KMS-11 (cell line): Measurements from ENCODE around the gene PHACTR1.
"Not testable (repeated sequence)": the region's sequence is repeated elsewhere in the genome, so short reads cannot be mapped to it uniquely, and the experiment has no call there.

Experiments
- H2AFZ ChIP-seq: fragments of 200-600 bp; sonication (generic); 2 replicates; pipeline ENCODE4 v1.6.1; 2016; ENCODE audit warnings: antibody characterized with exemption, mixed run types, low read depth
- H3K27ac ChIP-seq: fragments of 200-600 bp; sonication (generic); 2 replicates; pipeline ENCODE4 v1.6.1; 2016; ENCODE audit warnings: mild to moderate bottlenecking, mixed run types
- H3K27me3 ChIP-seq: fragments of 200-600 bp; sonication (generic); 2 replicates; pipeline ENCODE4 v1.6.1; 2017; ENCODE audit warnings: mild to moderate bottlenecking, low read depth, mixed run types, moderate library complexity; ENCODE audit not compliant: insufficient read depth
- H3K36me3 ChIP-seq: fragments of 200-600 bp; sonication (generic); 2 replicates; pipeline ENCODE4 v1.6.1; 2017; ENCODE audit warnings: mild to moderate bottlenecking, mixed run types; ENCODE audit not compliant: insufficient read depth
- H3K4me1 ChIP-seq: fragments of 200-600 bp; sonication (generic); 2 replicates; pipeline ENCODE4 v1.6.1; 2016; ENCODE audit warnings: mild to moderate bottlenecking, low read depth, mixed run types; ENCODE audit not compliant: poor library complexity, severe bottlenecking
- H3K4me2 ChIP-seq: fragments of 200-600 bp; sonication (generic); 2 replicates; pipeline ENCODE4 v1.7.0; 2016; ENCODE audit warnings: mild to moderate bottlenecking, mixed run types
- H3K4me3 ChIP-seq: fragments of 200-600 bp; sonication (generic); IDR thresholded peaks from 2 replicates; pipeline ENCODE4 v1.6.1; 2017; ENCODE audit warnings: low read depth, low read length, mixed read lengths; ENCODE audit not compliant: insufficient read depth
- H3K79me2 ChIP-seq: fragments of 200-600 bp; sonication (generic); 2 replicates; pipeline ENCODE4 v1.6.1; 2016; ENCODE audit warnings: low read depth, mixed run types; ENCODE audit not compliant: insufficient read depth
- H3K9ac ChIP-seq: fragments of 200-600 bp; sonication (generic); 2 replicates; pipeline ENCODE4 v1.6.1; 2016; ENCODE audit warnings: mild to moderate bottlenecking, mixed run types
- H4K20me1 ChIP-seq: fragments of 200-600 bp; sonication (generic); 2 replicates; pipeline ENCODE4 v1.6.1; 2016; ENCODE audit warnings: mild to moderate bottlenecking, mixed run types; ENCODE audit not compliant: insufficient read depth
- CTCF ChIP-seq: fragments of 200-600 bp; sonication (generic); conservative IDR thresholded peaks from 2 replicates; pipeline ENCODE4 v1.6.1; 2017; ENCODE audit warnings: low read depth, mild to moderate bottlenecking, antibody characterized with exemption, low read length, moderate library complexity, mixed read lengths

PHACTR1 gene

DNA sequence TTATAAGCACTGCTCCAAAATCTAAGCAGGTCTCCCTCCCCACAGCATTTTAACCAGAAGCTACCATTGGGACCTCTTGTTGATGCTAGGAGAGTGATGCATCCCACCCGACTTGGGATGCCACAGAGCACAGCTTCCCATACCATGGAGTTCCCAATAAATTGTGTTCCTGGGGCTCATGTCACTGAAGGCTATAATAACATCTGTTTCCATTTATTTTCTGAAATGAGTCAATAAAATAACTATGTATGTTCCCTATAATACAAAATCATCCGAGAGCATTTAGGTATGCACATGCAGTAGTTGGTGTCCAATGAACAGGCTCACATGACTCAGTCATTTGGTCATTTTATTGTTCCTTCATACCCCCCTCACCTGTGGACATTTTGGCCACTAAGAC, 407.6 kb downstream of the PHACTR1 start:
- no peak for TF ChIP-seq CTCF
- H3K4me3 ChIP-seq, result no peak overlapping the region
- H3K27ac ChIP-seq, result no peak overlapping the region
- no peaks in the 10 kb centered on the region for H4K20me1 ChIP-seq
- no peak overlapping the region for H2AFZ ChIP-seq
- no peaks in the 10 kb centered on the region for H3K79me2 ChIP-seq
- H3K4me1 ChIP-seq, result no peaks in the 10 kb centered on the region
- H3K4me2 ChIP-seq, result no peak overlapping the region
- H3K36me3 ChIP-seq, result no peaks in the 10 kb centered on the region
- H3K9ac ChIP-seq, result no peak overlapping the region
- H3K27me3 ChIP-seq, result no peaks in the 10 kb centered on the region

GRCh38 chr6:13125841-13126240, 409.3 kb downstream of the PHACTR1 start:
- Histone ChIP-seq H4K20me1 (no peaks in the 10 kb centered on the region), H2AFZ (no peak overlapping the region), H3K9ac (no peak overlapping the region), H3K36me3 (no peaks in the 10 kb centered on the region), H3K79me2 (no peaks in the 10 kb centered on the region), H3K4me3 (no peak overlapping the region), H3K27ac (no peak overlapping the region), H3K27me3 (no peaks in the 10 kb centered on the region), H3K4me2 (no peak overlapping the region), H3K4me1 (no peaks in the 10 kb centered on the region)
- TF ChIP-seq CTCF, result no peak

DNA sequence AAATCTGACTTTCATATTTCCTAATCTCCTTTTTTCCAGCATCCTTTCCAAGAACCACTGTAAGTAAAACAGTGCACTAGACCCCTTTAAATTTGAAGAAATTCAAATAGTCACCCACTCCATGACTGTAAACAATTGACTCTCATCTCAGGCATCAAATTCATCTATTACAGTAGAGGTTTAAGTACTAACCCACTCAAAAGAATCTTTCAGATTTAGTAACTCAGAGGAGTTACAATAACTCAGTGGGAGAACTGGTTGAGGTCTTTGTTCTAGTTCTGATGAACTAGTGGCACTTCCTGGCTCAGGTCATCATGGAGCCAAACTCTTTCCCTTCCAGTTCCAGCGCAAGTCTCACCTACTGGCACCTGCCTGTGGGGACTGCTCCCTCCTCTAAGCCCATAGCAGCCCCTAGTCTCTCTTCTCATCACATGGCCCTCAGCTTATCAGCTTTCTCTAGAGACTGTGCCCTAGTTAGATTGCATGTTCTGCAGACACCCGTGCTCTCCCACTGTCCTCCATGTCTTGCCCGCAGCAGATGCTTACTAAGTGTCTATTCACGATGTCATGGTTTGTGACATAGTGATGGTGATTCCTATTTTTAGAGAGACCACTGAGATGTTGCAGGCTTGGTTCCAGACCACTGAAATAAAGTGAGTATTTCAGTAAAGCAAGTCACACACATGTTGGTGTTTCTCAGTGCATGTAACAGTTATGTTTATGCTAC, 415.5 kb downstream of the PHACTR1 start:
- Histone ChIP-seq H3K36me3 (no peaks in the 10 kb centered on the region), H3K9ac (no peak overlapping the region), H3K79me2 (no peaks in the 10 kb centered on the region), H3K27ac (no peak overlapping the region), H3K4me3 (no peak overlapping the region), H3K4me1 (no peaks in the 10 kb centered on the region), H2AFZ (no peak overlapping the region), H3K27me3 (no peaks in the 10 kb centered on the region), H4K20me1 (no peaks in the 10 kb centered on the region), H3K4me2 (no peak overlapping the region)
- TF ChIP-seq CTCF, result no peak

- not testable (repeated sequence) for H2AFZ ChIP-seq, H3K4me3 ChIP-seq, H3K4me2 ChIP-seq, H4K20me1 ChIP-seq, H3K9ac ChIP-seq, H3K27me3 ChIP-seq, H3K27ac ChIP-seq, H3K79me2 ChIP-seq, H3K36me3 ChIP-seq, H3K4me1 ChIP-seq
Measured at GRCh38 chr6:13133894-13134293, 417.3 kb downstream of the PHACTR1 start.

GRCh38 chr6:13135152-13135551, 418.6 kb downstream of the PHACTR1 start:
- no peak overlapping the region for H3K9ac ChIP-seq

More at GRCh38 chr6:13135152-13135551, 418.6 kb downstream of the PHACTR1 start:
- no peaks in the 10 kb centered on the region for H3K27me3 ChIP-seq
- H2AFZ ChIP-seq, result no peak overlapping the region
- H3K27ac ChIP-seq, result no peak overlapping the region
- no peaks in the 10 kb centered on the region for H3K4me1 ChIP-seq
- TF ChIP-seq CTCF, result no peak
- H3K36me3 ChIP-seq, result no peaks in the 10 kb centered on the region
- no peaks in the 10 kb centered on the region for H3K79me2 ChIP-seq
- H3K4me2 ChIP-seq, result no peak overlapping the region
- H3K4me3 ChIP-seq, result no peak overlapping the region
- H4K20me1 ChIP-seq, result no peaks in the 10 kb centered on the region
